ENCODE data around the gene QSER1.

DNA sequence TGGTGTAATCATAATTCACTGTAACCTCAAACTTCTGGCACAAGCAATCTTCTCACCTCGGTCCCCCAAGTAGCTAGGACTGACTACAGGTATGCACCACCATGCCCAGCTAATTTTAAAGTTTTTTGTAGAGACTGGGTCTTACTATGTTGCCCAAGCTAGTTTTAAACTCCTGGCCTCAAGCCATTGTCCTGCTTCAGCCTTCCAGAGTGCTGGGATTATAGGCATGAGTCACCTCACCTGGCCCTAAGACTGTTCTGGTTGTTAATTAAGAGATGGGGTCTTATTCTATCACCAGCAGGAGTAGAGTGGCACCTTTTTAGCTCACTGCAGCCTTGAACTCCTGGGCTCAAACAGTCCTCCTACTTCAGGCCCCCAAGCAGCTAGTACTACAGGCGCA, 71.1 kb downstream of the QSER1 start:
- TF ChIP-seq EZH2 (IDR thresholded peaks at IDR 0.05; ENCODE audit: borderline replicate concordance, low read depth, low read length, poor library complexity, severe bottlenecking) = no peak
- TF ChIP-seq, protein P1, sequence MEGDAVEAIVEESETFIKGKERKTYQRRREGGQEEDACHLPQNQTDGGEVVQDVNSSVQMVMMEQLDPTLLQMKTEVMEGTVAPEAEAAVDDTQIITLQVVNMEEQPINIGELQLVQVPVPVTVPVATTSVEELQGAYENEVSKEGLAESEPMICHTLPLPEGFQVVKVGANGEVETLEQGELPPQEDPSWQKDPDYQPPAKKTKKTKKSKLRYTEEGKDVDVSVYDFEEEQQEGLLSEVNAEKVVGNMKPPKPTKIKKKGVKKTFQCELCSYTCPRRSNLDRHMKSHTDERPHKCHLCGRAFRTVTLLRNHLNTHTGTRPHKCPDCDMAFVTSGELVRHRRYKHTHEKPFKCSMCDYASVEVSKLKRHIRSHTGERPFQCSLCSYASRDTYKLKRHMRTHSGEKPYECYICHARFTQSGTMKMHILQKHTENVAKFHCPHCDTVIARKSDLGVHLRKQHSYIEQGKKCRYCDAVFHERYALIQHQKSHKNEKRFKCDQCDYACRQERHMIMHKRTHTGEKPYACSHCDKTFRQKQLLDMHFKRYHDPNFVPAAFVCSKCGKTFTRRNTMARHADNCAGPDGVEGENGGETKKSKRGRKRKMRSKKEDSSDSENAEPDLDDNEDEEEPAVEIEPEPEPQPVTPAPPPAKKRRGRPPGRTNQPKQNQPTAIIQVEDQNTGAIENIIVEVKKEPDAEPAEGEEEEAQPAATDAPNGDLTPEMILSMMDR (conservative IDR thresholded peaks at IDR 0.05; ENCODE audit: low read depth, low read length) = no peak
